GM21723 (cell line): ENCODE measurements around the gene ZFP69B.

Experiments
- ATAC-seq: cut with Tn5 transposase; IDR thresholded peaks from one replicate; pipeline ENCODE4 v1.9.1; 2021; ENCODE audit warnings: mild to moderate bottlenecking, moderate library complexity; ENCODE audit not compliant: unreplicated experiment

ZFP69B gene

GRCh38 chr1:40449684-40450494 is at the start of gene ZFP69B:
ZFP69B (plus strand) TSS chr1:40450476; CDS start chr1:40450962, 486 bp downstream.
- ATAC-seq: peak; percentile 76

- ATAC-seq: no peak
Measured at GRCh38 chr1:40401473-40402201, 48.6 kb upstream of the ZFP69B start.

GRCh38 chr1:40404670-40405462 is 45.4 kb upstream of the ZFP69B start:
- no peak for ATAC-seq

- ATAC-seq: no peak
Measured at GRCh38 chr1:40405812-40406211, 44.5 kb upstream of the ZFP69B start.

- no peak for ATAC-seq
Measured at GRCh38 chr1:40407453-40407852, 42.8 kb upstream of the ZFP69B start.

- no peak for ATAC-seq
Measured at GRCh38 chr1:40409467-40409866, 40.8 kb upstream of the ZFP69B start.

- no peak for ATAC-seq
Measured at GRCh38 chr1:40411294-40411693, 39.0 kb upstream of the ZFP69B start.

GRCh38 chr1:40411843-40412242 is 38.4 kb upstream of the ZFP69B start:
- ATAC-seq: no peak

GRCh38 chr1:40413527-40414252 is 36.6 kb upstream of the ZFP69B start:
- ATAC-seq: no peak

GRCh38 chr1:40414331-40414730 is 35.9 kb upstream of the ZFP69B start:
- no peak for ATAC-seq

GRCh38 chr1:40416709-40417108 is 33.6 kb upstream of the ZFP69B start:
- no peak for ATAC-seq

GRCh38 chr1:40421431-40422384 is 28.6 kb upstream of the ZFP69B start:
- no peak for ATAC-seq

GRCh38 chr1:40422630-40423263 is 27.5 kb upstream of the ZFP69B start:
- ATAC-seq: no peak

- no peak for ATAC-seq
Measured at GRCh38 chr1:40423264-40423642, 27.0 kb upstream of the ZFP69B start.

GRCh38 chr1:40423951-40424618 is 26.2 kb upstream of the ZFP69B start:
- ATAC-seq: no peak

GRCh38 chr1:40425198-40425597 is 25.1 kb upstream of the ZFP69B start:
- ATAC-seq: no peak

- ATAC-seq: no peak
Measured at GRCh38 chr1:40431385-40431784, 18.9 kb upstream of the ZFP69B start.

GRCh38 chr1:40432644-40433390 is 17.5 kb upstream of the ZFP69B start:
- no peak for ATAC-seq
